Uterus (tissue), 4 donors: Measurements from ENCODE around the gene SORCS3. TPM values are rescaled to one million over a fixed set of nuclear protein-coding genes. Genes with fewer than 3 reads are reported as not detected.

ENCODE experiments used
- DNase-seq, 2 donors: peaks; one replicate each; pipeline ENCODE4 v3.0.0-alpha.2; 2019 to 2020
- H3K27ac ChIP-seq, 2 donors: fragments of 200-600 bp; sonication (generic); 1 replicate in 1 of 2; 2 replicates in 1 of 2; pipeline ENCODE4 v1.5.1; 2016 to 2018
- H3K27me3 ChIP-seq, 2 donors: fragments of 200-600 bp; sonication (generic); one replicate each; pipeline ENCODE4 v1.5.1; 2018 to 2019; ENCODE audit warnings: control low read depth in 1 of 2
- H3K36me3 ChIP-seq, 2 donors: fragments of 200-600 bp; sonication (generic); one replicate each; pipeline ENCODE4 v1.5.1; 2019; ENCODE audit warnings: control low read depth in 1 of 2
- H3K4me1 ChIP-seq, 2 donors: fragments of 200-600 bp; sonication (generic); one replicate each; pipeline ENCODE4 v1.5.1; 2018 to 2019; ENCODE audit warnings: control low read depth in 1 of 2
- H3K4me3 ChIP-seq, 2 donors: fragments of 200-600 bp; sonication (generic); 1 replicate in 1 of 2; 2 replicates in 1 of 2; pipeline ENCODE4 v1.5.1; 2018 to 2019; ENCODE audit warnings: mild to moderate bottlenecking in 1 of 2
- H3K9me3 ChIP-seq, 2 donors: fragments of 200-600 bp; sonication (generic); one replicate each; pipeline ENCODE4 v1.5.1; 2019; ENCODE audit warnings: control low read depth in 1 of 2
- CTCF ChIP-seq, 4 experiments: fragments of 200-600 bp in 2 of 4; fragments of 450-650 bp in 2 of 4; sonication (generic) in 2 of 4; IDR thresholded peaks; one replicate each; pipeline ENCODE4 v1.5.1; 2016 to 2019; ENCODE audit warnings: antibody characterized with exemption in 4 of 4, mild to moderate bottlenecking in 2 of 4, moderate library complexity in 1 of 4
- POLR2A ChIP-seq, 2 donors: fragments of 450-650 bp; IDR thresholded peaks; one replicate each; pipeline ENCODE4 v1.6.1; 2016; ENCODE audit warnings: antibody characterized with exemption in 2 of 2, mild to moderate bottlenecking in 1 of 2, moderate library complexity in 1 of 2
- intact Hi-C: fragments of 100-400 bp; cut with DNase I; formaldehyde crosslinking; loops from one replicate; pipeline ENCODE4 v1.15.1; 2023; ENCODE audit warnings: low total_unique reads
- total RNA-seq, 4 donors: library from RNA; depleted of rRNA in 3 of 4; stranded (reverse); fragments of >200 nt in 3 of 4; gene quantifications; one replicate each; pipeline versions ENCODE4 v1.1.0 to v1.2.4, GENCODE V29; 2014 to 2023
- donor health status: DM: yes; HTN: yes; CAD: no.

SORCS3 gene
- total RNA-seq, 4 donors from 2014 or later: 0.77 to 2.4 TPM; not detected in 2

GRCh38 chr10:104947314-104947713, 306.2 kb downstream of the SORCS3 start:
- no peak for TF ChIP-seq CTCF (IDR thresholded peaks at IDR 0.05)
- no peak for TF ChIP-seq POLR2A (IDR thresholded peaks at IDR 0.05)
- no peaks in the 10 kb centered on the region for H3K36me3 ChIP-seq

GRCh38 chr10:104957178-104957841, 316.2 kb downstream of the SORCS3 start:
- Histone ChIP-seq H3K36me3 (no peaks in the 10 kb centered on the region), H3K4me3 (no peak overlapping the region), H3K4me1 (no peaks in the 10 kb centered on the region), H3K27ac (no peak overlapping the region), H3K9me3 (no peaks in the 10 kb centered on the region), H3K27me3 (no peaks in the 10 kb centered on the region)
- no peak for DNase-seq
- no peak for TF ChIP-seq POLR2A (IDR thresholded peaks at IDR 0.05)
- no peak for TF ChIP-seq CTCF (IDR thresholded peaks at IDR 0.05)
- intact Hi-C loops: no loop called here

More at GRCh38 chr10:104947314-104947713, 306.2 kb downstream of the SORCS3 start:
- H3K4me3 ChIP-seq: no peak overlapping the region
- H3K9me3 ChIP-seq: no peaks in the 10 kb centered on the region
- intact Hi-C loops: no loop called here
- no peak overlapping the region for H3K27ac ChIP-seq
- H3K4me1 ChIP-seq: no peaks in the 10 kb centered on the region
- no peak for DNase-seq
- no peaks in the 10 kb centered on the region for H3K27me3 ChIP-seq

- intact Hi-C loops: no loop called here
Measured at GRCh38 chr10:104966563-104967297, 325.6 kb downstream of the SORCS3 start.

GRCh38 chr10:104980368-104980767, 339.3 kb downstream of the SORCS3 start:
- intact Hi-C loops: no loop called here
- Histone ChIP-seq H3K27ac (no peak overlapping the region), H3K9me3 (no peaks in the 10 kb centered on the region), H3K27me3 (no peaks in the 10 kb centered on the region), H3K36me3 (no peaks in the 10 kb centered on the region), H3K4me3 (no peak overlapping the region), H3K4me1 (no peaks in the 10 kb centered on the region)
- TF ChIP-seq CTCF (IDR thresholded peaks at IDR 0.05): no peak
- no peak for TF ChIP-seq POLR2A (IDR thresholded peaks at IDR 0.05)
- no peak for DNase-seq

More at GRCh38 chr10:104966563-104967297, 325.6 kb downstream of the SORCS3 start:
- DNase-seq: no peak
- Histone ChIP-seq H3K27me3 (no peaks in the 10 kb centered on the region), H3K9me3 (no peaks in the 10 kb centered on the region), H3K36me3 (no peaks in the 10 kb centered on the region), H3K4me3 (no peak overlapping the region), H3K27ac (no peak overlapping the region), H3K4me1 (no peaks in the 10 kb centered on the region)
- TF ChIP-seq CTCF (IDR thresholded peaks at IDR 0.05) (no peak), POLR2A (IDR thresholded peaks at IDR 0.05) (no peak)

GRCh38 chr10:104981995-104982394, 340.9 kb downstream of the SORCS3 start:
- no peaks in the 10 kb centered on the region for H3K36me3 ChIP-seq
- no peak overlapping the region for H3K4me3 ChIP-seq
- TF ChIP-seq CTCF (IDR thresholded peaks at IDR 0.05): no peak
- TF ChIP-seq POLR2A (IDR thresholded peaks at IDR 0.05): no peak
- H3K9me3 ChIP-seq: no peaks in the 10 kb centered on the region
- DNase-seq: no peak
- intact Hi-C loops: no loop called here
- H3K27ac ChIP-seq: no peak overlapping the region
- no peaks in the 10 kb centered on the region for H3K27me3 ChIP-seq
- H3K4me1 ChIP-seq: no peaks in the 10 kb centered on the region
